HG03520 (cell line): ENCODE measurements around the gene CDC14A.
A peak's percentile ranks its signal among the peaks of the same experiment; 100 is the strongest.

Experiments
- ATAC-seq: cut with Tn5 transposase; IDR thresholded peaks from one replicate; pipeline ENCODE4 v1.9.1; 2021; ENCODE audit warnings: mild to moderate bottlenecking, moderate library complexity; ENCODE audit not compliant: unreplicated experiment

CDC14A gene

GRCh38 chr1:100441146-100441545 lies 88.8 kb downstream of the CDC14A start:
- no peak for ATAC-seq

GRCh38 chr1:100441651-100442050 lies 89.3 kb downstream of the CDC14A start:
- ATAC-seq = no peak

- peak; percentile 53 for ATAC-seq
These were observed 91.7 kb downstream of the CDC14A start for GRCh38 chr1:100443811-100444571.

GRCh38 chr1:100445565-100445964 lies 93.3 kb downstream of the CDC14A start:
- no peak for ATAC-seq

- ATAC-seq = no peak
These were observed 96.1 kb downstream of the CDC14A start for GRCh38 chr1:100448366-100448765.

GRCh38 chr1:100449477-100449876 lies 97.2 kb downstream of the CDC14A start:
- ATAC-seq = peak; percentile 53

- peak; percentile 67 for ATAC-seq
These were observed 100.3 kb downstream of the CDC14A start for GRCh38 chr1:100452641-100453040.

GRCh38 chr1:100455478-100456072 lies 103.3 kb downstream of the CDC14A start:
- ATAC-seq = no peak

DNA sequence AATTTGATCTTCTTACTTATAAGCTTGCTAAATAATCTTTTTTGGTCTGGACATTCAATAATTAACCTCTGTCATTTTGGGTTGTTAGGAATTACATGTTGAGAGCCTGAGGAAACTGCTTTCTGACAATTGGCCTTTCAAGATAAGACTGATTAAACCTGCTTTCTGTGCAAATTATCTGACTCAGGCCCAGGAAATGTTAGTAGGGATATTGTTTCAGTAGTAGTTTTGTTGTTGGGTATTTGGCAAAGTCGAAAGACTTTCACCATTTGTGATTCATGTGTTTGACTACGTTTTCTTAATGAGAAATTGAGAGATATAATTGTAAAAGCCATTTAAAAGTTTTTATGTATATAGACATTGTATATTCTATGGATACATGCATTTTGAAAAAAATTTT lies 104.6 kb downstream of the CDC14A start:
- no peak for ATAC-seq

DNA sequence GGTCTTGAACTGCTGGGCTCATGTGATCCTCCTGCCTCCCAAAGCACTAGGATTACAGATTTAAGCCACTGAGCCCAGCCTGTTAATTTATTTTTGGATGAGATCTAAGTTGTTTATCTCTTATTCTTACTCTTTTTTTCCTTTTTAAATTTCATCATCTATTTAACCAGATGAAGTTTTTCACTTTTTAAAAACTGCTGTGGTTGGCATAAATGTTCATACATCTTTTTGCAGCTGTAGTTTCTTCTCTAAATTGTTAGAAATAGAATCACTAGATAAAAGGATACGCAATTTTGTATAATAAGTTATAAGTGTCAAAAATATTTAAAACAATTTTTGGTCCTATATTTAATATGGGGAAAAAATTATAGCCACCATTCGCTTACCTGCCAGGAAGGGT lies 105.4 kb downstream of the CDC14A start:
- no peak for ATAC-seq

- no peak for ATAC-seq
These were observed 106.5 kb downstream of the CDC14A start for GRCh38 chr1:100458661-100459357.

DNA sequence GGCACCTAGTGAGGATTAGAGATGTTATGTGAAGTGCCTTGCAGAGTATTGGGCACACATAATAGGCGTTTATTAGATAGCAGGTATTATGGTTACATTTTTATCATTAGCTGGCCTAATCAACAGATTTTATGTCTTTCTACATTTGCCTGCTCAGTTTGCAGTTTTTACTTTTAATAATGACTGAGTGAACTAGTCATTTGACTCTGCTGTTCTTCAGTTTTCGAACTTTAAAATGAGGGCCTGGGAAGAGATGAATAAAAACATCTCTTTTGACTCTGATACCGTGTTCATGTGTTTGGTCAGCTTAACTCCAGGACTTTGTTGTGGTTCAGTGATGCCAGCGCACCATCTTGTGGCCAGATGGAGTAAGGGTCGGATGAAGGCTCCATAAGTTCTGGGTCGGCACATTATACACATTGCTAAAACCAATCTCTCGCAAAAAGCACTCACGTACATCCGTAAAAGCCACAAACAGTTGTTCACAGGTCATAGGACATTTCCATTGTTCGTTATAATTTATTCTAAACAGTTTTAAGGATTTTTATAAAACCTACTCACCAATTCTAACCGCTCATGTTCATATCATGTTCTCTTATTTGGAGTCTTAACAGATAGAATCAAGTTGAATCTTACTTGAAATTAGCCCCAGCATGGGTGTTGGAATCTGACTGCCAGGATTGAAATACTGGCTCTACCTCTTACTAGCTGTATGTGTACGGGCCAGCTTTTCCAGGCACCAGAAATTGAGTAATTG lies 107.2 kb downstream of the CDC14A start:
- ATAC-seq = peak; percentile 86

DNA sequence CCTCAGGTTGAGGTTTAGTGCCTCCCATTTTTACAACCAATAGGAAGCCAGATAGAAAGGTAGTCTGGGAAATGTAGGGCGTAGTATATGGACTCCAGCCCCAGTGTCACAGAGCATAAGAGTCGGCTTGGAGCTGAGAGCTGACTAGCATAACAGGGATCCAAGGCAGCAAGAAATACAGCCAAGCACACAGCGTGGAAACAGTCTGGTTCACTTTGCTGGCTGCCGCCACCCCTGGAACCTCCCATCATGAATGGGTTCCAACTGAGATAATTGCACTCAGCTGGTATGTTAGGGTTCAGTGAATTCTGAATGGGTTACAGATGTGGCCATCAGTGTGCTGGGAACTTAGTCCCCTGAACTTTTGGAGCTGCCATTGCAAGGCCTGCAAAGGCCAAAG lies 108.9 kb downstream of the CDC14A start:
- ATAC-seq = no peak

GRCh38 chr1:100462326-100463025 lies 110.2 kb downstream of the CDC14A start:
- no peak for ATAC-seq

DNA sequence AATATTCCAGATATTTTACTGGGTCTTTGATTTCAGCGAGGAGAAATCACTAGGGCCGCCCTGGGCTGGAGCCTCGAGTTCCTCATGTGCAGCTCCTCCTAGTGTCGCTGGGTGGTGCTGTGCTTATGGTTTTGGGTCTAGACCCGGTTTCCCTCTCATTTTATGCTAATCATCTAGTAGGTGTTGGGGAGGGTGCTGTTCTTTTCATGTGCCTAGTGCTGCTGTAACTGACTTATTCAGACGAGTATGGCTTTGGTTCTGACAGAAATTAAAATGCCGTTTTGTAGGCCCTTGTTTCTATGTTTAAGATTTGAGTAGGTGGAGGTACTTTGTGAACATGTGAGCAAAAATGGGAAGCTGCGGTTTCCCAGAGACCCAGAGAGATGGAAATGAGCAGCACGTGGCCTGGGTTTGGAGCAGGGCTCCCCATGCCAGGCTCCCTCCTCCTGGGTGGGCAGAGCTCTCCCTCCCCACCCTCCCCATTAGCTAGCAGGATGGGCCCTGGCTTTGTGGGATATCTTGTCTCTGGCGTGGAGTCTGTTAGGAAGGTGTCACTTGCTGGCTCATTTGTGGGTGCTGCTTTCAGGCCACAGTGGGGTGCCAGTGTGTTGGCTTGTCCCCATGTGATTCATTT lies 111.6 kb downstream of the CDC14A start:
- ATAC-seq = peak; percentile 85

DNA sequence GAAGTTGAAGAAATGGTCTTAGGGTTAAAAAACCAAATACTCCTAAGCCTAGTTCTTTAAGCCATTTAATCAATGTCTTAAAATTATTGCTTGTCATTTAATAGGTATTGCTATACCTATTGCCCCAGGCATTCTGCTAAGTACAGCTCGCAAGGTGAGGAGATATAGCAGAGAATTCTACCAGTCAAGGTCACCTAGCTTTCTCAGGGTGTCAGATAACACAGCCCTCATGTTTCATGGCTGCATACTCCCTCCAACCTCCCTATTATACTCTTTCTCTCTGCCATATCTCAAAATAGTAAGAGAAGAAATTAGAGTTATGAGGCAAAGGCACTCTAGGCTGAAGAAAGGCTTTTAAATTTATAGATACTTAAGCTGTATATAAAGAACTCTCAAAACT lies 117.3 kb downstream of the CDC14A start:
- ATAC-seq = no peak

DNA sequence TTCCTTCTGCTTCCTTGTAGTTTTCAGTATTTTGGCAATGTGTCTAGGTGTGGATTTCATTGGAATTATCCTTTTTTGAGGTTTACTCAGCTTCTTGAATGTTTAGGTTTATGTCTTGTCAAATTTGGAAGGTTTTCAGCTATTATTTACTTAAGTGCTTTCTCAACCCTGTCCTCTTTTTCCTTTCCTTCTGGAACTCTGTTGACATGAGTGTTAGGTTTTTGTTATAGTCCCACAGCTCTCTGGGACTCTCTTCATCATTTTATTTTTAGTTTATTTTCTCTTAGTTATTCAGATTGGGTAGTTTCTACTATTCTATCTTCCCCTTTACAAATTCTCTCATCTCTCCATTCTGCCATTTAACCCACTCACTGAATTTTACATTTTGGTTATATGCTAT lies 122.5 kb downstream of the CDC14A start:
- ATAC-seq = no peak

DNA sequence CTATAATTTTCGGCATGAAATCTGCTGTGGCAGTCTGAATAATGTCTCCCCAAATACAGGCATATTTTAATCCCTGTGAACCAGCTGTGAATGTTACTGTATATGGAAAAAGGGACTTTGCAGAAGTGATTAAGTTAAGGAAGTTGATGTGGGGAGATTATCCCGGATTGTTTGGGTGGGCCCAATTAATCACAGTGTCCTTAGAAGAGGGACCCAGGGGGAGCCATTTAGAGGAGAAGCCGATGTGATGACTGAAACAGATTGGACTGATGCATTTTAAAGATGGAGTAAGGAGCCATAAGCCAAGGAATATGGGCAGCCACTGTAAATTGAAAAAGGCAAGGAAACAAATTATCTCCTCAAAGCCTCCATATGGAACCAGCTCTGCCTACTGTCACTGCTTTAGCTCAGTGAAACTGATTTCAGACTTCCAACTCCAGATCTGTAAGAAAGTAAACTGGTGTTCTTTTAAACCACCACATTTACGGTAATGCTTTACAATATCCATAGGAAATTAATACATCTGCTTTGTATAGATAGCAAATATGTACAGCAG lies 124.5 kb downstream of the CDC14A start:
- no peak for ATAC-seq

DNA sequence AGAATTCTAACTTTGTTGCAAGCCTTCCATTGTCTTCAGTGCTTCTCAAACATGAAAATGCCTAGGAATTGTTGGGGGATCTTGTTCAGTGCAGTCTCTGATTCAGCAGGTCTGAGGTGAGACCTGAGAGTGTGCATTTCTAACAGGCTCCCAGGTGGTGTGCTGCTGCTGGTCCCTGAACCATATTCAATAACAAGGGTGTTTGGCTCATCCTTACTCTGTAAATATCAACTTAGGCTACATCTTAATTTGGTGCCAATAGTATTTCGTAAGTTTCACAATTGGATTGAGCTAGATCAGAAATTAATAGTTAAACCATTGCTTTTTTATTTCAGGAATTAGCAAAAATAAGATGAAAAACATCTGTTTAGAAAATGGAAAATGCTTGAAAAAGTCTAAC lies 126.5 kb downstream of the CDC14A start:
- no peak for ATAC-seq
